ENCODE data around the gene FRRS1. TPM values are rescaled to one million over a fixed set of nuclear protein-coding genes. Genes with fewer than 3 reads are reported as not detected.

The FRRS1 gene
- total RNA-seq, result 21.2 and 22.8 TPM in 2 replicates

GRCh38 chr1:99766378-99766800 is at the start of gene FRRS1:
Gene FRRS1 (minus strand): TSS chr1:99766635. CDS start chr1:99748768, 17,867 bp downstream.

Small RNAs within 50 kb of the gene (small RNA-seq; reads per million reads assigned to genes)
- not detected for gene RF00019 (ENCODE audit: low replicate concordance)
- 0.20 reads per million for gene RNU4-75P (ENCODE audit: low replicate concordance)

Other genes starting within 250 kb of the FRRS1 start
- gene PALMD, start 120.5 kb downstream of the FRRS1 start, total RNA-seq, result 1.4 TPM in 1 of 2 replicates, not detected in the other
- 6.8 and 9.2 TPM in 2 replicates for gene AGL, start 83.7 kb upstream of the FRRS1 start, total RNA-seq
- 13.8 and 31.2 TPM in 2 replicates for gene SLC35A3, start 203.4 kb upstream of the FRRS1 start, total RNA-seq

Data from placental pericyte (primary cell).